ENCODE data around the gene KCNF1.
A peak's percentile ranks its signal among the peaks of the same experiment; 100 is the strongest.

KCNF1 gene

GRCh38 chr2:10885094-10885860, 26.5 kb upstream of the KCNF1 start:
- Histone ChIP-seq H3K36me3 (no peaks in the 10 kb centered on the region), H3K9me3 (replicated peaks in 1 of 11) (peaks cover 20 to 34% (median 24%) of the 10 kb centered on the region in 11 experiments), H3K27ac (no peak overlapping the region), H3K4me2 (peak overlapping the region; percentile 36 to 88 (median 65); a peak in 19 of 22 replicates), H3K4me3 (no peak overlapping the region), H3K27me3 (no peaks in the 10 kb centered on the region), H4K20me1 (no peaks in the 10 kb centered on the region), H3K9ac (no peak overlapping the region), H3K4me1 (peaks cover 12 to 32% (median 22%) of the 10 kb centered on the region in 10 experiments)
- no peak for TF ChIP-seq Cebpa-rat (IDR thresholded peaks at IDR 0.05)

- Histone ChIP-seq H3K27me3 (no peaks in the 10 kb centered on the region), H4K20me1 (no peaks in the 10 kb centered on the region), H3K9ac (no peak overlapping the region), H3K4me2 (no peak overlapping the region), H3K27ac (no peak overlapping the region), H3K4me3 (no peak overlapping the region), H3K36me3 (no peaks in the 10 kb centered on the region), H3K4me1 (peaks cover 12 to 32% (median 22%) of the 10 kb centered on the region in 10 experiments), H3K9me3 (replicated peaks in 1 of 11) (peaks cover 20 to 34% (median 24%) of the 10 kb centered on the region in 11 experiments)
- no peak for TF ChIP-seq Cebpa-rat (IDR thresholded peaks at IDR 0.05)
Observed at GRCh38 chr2:10887476-10887875, 24.3 kb upstream of the KCNF1 start.

- Histone ChIP-seq H3K27me3 (no peaks in the 10 kb centered on the region), H3K27ac (no peak overlapping the region), H3K36me3 (no peaks in the 10 kb centered on the region), H3K9ac (no peak overlapping the region), H3K4me3 (no peak overlapping the region), H3K4me1 (peaks cover 2 to 22% (median 15%) of the 10 kb centered on the region in 10 experiments), H3K4me2 (no peak overlapping the region), H4K20me1 (no peaks in the 10 kb centered on the region), H3K9me3 (replicated peaks in 1 of 11) (peaks cover 20 to 34% (median 24%) of the 10 kb centered on the region in 11 experiments)
- TF ChIP-seq Cebpa-rat (IDR thresholded peaks at IDR 0.05), result no peak
Observed at GRCh38 chr2:10889651-10890215, 22.0 kb upstream of the KCNF1 start.

GRCh38 chr2:10890706-10891270, 20.9 kb upstream of the KCNF1 start:
- Histone ChIP-seq H3K27ac (no peak overlapping the region), H3K27me3 (no peaks in the 10 kb centered on the region), H3K4me1 (peaks cover 0 to 13% (median 8%) of the 10 kb centered on the region in 10 experiments; a peak in 12 of 20 replicates), H3K36me3 (no peaks in the 10 kb centered on the region), H3K4me3 (no peak overlapping the region), H3K4me2 (no peak overlapping the region), H3K9me3 (replicated peaks in 1 of 11) (peaks cover 20 to 34% (median 24%) of the 10 kb centered on the region in 11 experiments), H3K9ac (no peak overlapping the region), H4K20me1 (no peaks in the 10 kb centered on the region)
- TF ChIP-seq Cebpa-rat (IDR thresholded peaks at IDR 0.05), result no peak

DNA sequence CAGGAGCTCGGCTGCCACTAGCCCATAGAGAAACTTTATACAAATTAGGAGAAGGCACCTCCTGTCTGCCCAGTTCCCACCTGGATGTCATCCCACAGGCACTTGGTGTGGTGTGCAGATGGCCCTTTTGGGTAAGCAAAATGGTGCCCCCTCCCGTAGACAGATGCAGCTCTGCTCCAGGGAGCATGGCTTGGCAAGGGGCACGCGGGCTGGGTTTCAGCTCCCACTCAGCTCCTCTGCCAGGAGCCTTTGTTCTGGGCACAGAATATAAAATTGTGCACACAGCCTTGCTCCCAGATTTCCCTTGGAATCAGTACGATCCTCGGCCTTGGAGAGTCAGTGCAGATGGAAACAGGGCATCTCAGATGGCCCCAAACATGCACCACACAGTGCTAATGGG, 20.3 kb upstream of the KCNF1 start:
- no peaks in the 10 kb centered on the region for H4K20me1 ChIP-seq
- peaks cover 0 to 9% (median 8%) of the 10 kb centered on the region in 10 experiments; a peak in 12 of 20 replicates for H3K4me1 ChIP-seq
- no peak overlapping the region for H3K4me3 ChIP-seq
- H3K4me2 ChIP-seq, result no peak overlapping the region
- TF ChIP-seq Cebpa-rat (IDR thresholded peaks at IDR 0.05), result no peak
- H3K36me3 ChIP-seq, result no peaks in the 10 kb centered on the region
- H3K9ac ChIP-seq, result no peak overlapping the region
- H3K27ac ChIP-seq, result no peak overlapping the region
- H3K27me3 ChIP-seq, result no peaks in the 10 kb centered on the region
- H3K9me3 ChIP-seq (replicated peaks in 1 of 11), result peaks cover 20 to 34% (median 24%) of the 10 kb centered on the region in 11 experiments

DNA sequence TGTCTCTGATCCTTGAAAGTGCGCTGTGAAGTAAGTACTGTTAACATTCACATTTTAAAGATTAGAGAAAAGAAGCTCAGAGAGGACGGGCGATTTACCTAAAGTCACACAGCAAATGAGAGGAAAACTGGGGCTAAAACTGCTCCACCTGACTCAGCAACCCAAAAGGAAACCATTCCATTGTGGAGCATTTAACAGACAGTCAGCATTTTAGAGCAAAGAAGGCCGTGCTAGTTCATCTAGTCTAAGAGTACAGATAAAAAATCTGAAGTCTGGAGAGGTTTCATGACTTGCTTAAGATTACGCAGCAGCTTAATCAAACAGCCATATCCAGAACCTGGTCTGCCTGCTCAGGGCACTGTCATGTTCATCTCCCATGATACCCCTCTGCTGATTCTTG, 19.9 kb upstream of the KCNF1 start:
- Histone ChIP-seq H3K27me3 (no peaks in the 10 kb centered on the region), H3K4me2 (no peak overlapping the region), H3K4me3 (no peak overlapping the region), H3K9me3 (replicated peaks in 1 of 11) (peaks cover 20 to 33% (median 24%) of the 10 kb centered on the region in 11 experiments), H3K9ac (no peak overlapping the region), H3K4me1 (peaks cover 0 to 9% (median 8%) of the 10 kb centered on the region in 10 experiments; a peak in 12 of 20 replicates), H4K20me1 (no peaks in the 10 kb centered on the region), H3K36me3 (no peaks in the 10 kb centered on the region), H3K27ac (no peak overlapping the region)
- no peak for TF ChIP-seq Cebpa-rat (IDR thresholded peaks at IDR 0.05)

- Histone ChIP-seq H3K9me3 (replicated peaks in 1 of 11) (peaks cover 20 to 29% (median 24%) of the 10 kb centered on the region in 11 experiments), H3K9ac (no peak overlapping the region), H3K4me1 (peaks cover 0 to 9% (median 8%) of the 10 kb centered on the region in 10 experiments; a peak in 12 of 20 replicates), H3K4me2 (no peak overlapping the region), H3K27ac (no peak overlapping the region), H3K4me3 (no peak overlapping the region), H4K20me1 (no peaks in the 10 kb centered on the region), H3K36me3 (no peaks in the 10 kb centered on the region), H3K27me3 (no peaks in the 10 kb centered on the region)
- no peak for TF ChIP-seq Cebpa-rat (IDR thresholded peaks at IDR 0.05)
Observed at GRCh38 chr2:10892316-10892715, 19.4 kb upstream of the KCNF1 start.

- H4K20me1 ChIP-seq, result no peaks in the 10 kb centered on the region
- no peak overlapping the region for H3K9ac ChIP-seq
- H3K27me3 ChIP-seq, result no peaks in the 10 kb centered on the region
- H3K4me3 ChIP-seq, result no peak overlapping the region
- H3K9me3 ChIP-seq (replicated peaks in 1 of 11), result peaks cover 19 to 23% (median 21%) of the 10 kb centered on the region in 11 experiments
- H3K36me3 ChIP-seq, result no peaks in the 10 kb centered on the region
- H3K4me1 ChIP-seq, result peaks cover 0 to 9% (median 8%) of the 10 kb centered on the region in 10 experiments; a peak in 12 of 20 replicates
- no peak overlapping the region for H3K4me2 ChIP-seq
- TF ChIP-seq Cebpa-rat (IDR thresholded peaks at IDR 0.05), result no peak
- H3K27ac ChIP-seq, result no peak overlapping the region
Observed at GRCh38 chr2:10892796-10893350, 18.9 kb upstream of the KCNF1 start.

All from BLaER1 treated with 17β-estradiol and CSF1 and Interleukin-3, amounts not matched to agents 10 nM and 100 nM (cell line).